ENCODE data around the gene MBLAC1. TPM values are rescaled to one million over a fixed set of nuclear protein-coding genes. Genes with fewer than 3 reads are reported as not detected.

Gene MBLAC1
- total and polyA plus RNA-seq, 9 of the 15 experiments (the other 6 are each of a cell fraction or from before 2014, with no cell fraction given), result 0.03 to 3.1 (median 0.52) TPM

- POLR2A ChIA-PET, result interaction anchor here (0.6 to 4.4 kb wide), 16 partner anchors 9 to 346 kb away, joined by 3 to 20 read pairs (median 4); partner anchors contain the start of genes AP4M1, LAMTOR4, MCM7 and ZCWPW1
- intact Hi-C loops (cut with micrococcal nuclease) (loop anchor here (1.0 to 5.0 kb wide), 4 partner anchors 18 to 71 kb away; partner anchors contain the start of genes AP4M1, CNPY4, MBLAC1 and MCM7), in situ Hi-C loops (cut with MboI) (no loop called here)
- Histone ChIP-seq H3K4me1 (replicated peaks in 1 of 2; ENCODE audit: control insufficient read depth in 2 of 2, insufficient read depth in 2 of 2, low read length in 2 of 2) (peaks cover 18 to 31% of the 10 kb centered on the region in 2 experiments; a peak in 4 of 5 replicates), H3K4me3 (peak overlapping the region; percentile 67), H3K27me3 (ENCODE audit: control insufficient read depth in 2 of 2, insufficient read depth in 2 of 2, low read length in 2 of 2) (no peaks in the 10 kb centered on the region), H3K9me1 (ENCODE audit: control insufficient read depth, insufficient read depth, low read length) (peaks cover 4% of the 10 kb centered on the region), H3K9ac (ENCODE audit: insufficient read depth in 1 of 2, low read depth in 2 of 2, low read length in 2 of 2) (peak overlapping the region in 1 of 2 experiments; percentile 88; a peak in 3 of 4 replicates), H4K20me1 (replicated peaks; ENCODE audit: control insufficient read depth, insufficient read depth, low read length) (no peaks in the 10 kb centered on the region), H3K4me2 (ENCODE audit: insufficient read depth, low read length) (peak overlapping the region; percentile 78), H3K36me3 (ENCODE audit: control insufficient read depth, insufficient read depth, low read length) (peaks cover 21% of the 10 kb centered on the region), H3K9me3 (replicated peaks; ENCODE audit: control insufficient read depth, insufficient read depth, low read depth, low read length) (no peaks in the 10 kb centered on the region), H3K27ac (ENCODE audit: extremely low read depth, low read depth, low read length) (peak overlapping the region; percentile 90), H3K79me2 (ENCODE audit: control insufficient read depth, insufficient read depth, low read length) (peaks cover 35% of the 10 kb centered on the region), H2AFZ (ENCODE audit: low read depth, low read length) (peak overlapping the region; percentile 96)
- CTCF ChIA-PET (ENCODE audit: low intra/inter-chr PET ratio), result interaction anchor here (2.2 kb wide), 1 partner anchor 170 kb away, joined by 8 read pairs; no protein-coding TSS in a partner anchor
- FAIRE-seq (no peak), ATAC-seq (no peak), DNase-seq (ENCODE audit: extremely low read depth in 1 of 4, low spot score in 3 of 4) (no peak)
- no TSS peak for BruUV-seq (replicated peaks)
- 40% methylated on average over 4 of the region's 4 CpGs for WGBS (ENCODE audit: insufficient coverage, low coverage, missing lambda C conversion rate)
- TF ChIP-seq DIDO1 (tag; IDR thresholded peaks at IDR 0.05; ENCODE audit: low read depth), result 0 out of 2 replicates have a peak, but pooled peaks have one; percentile 22
- TF ChIP-seq SAP30 (IDR thresholded peaks at IDR 0.05; ENCODE audit: borderline replicate concordance, insufficient read depth, low read depth, low read length, poor library complexity, severe bottlenecking), result no peak
- TF ChIP-seq WHSC1 (IDR thresholded peaks at IDR 0.05; ENCODE audit: low read length), result no peak
- TF ChIP-seq ZNF316 (IDR thresholded peaks at IDR 0.05), result 0 out of 2 replicates have a peak, but pooled peaks have one; percentile 30
- TF ChIP-seq IRF9 (tag; IDR thresholded peaks at IDR 0.05), result peak; percentile 63; the same call in 1 of the 2 replicates
- TF ChIP-seq CBFA2T2 (conservative IDR thresholded peaks at IDR 0.05), result no peak
- no peak for TF ChIP-seq KDM1A (IDR thresholded peaks at IDR 0.05)
- no peak for TF ChIP-seq FOXK1 (CRISPR knock-in tag; IDR thresholded peaks at IDR 0.05; ENCODE audit: borderline replicate concordance)
- TF ChIP-seq CEBPG (CRISPR knock-in tag; IDR thresholded peaks at IDR 0.05), result no peak
- TF ChIP-seq CEBPG (tag; conservative IDR thresholded peaks at IDR 0.05 in 1 of 2, IDR thresholded peaks at IDR 0.05 in 1 of 2), result no peak
- no peak for TF ChIP-seq SMARCE1 (IDR thresholded peaks at IDR 0.05)
- no peak for TF ChIP-seq ZNF644 (tag; IDR thresholded peaks at IDR 0.05; ENCODE audit: low read depth)
- TF ChIP-seq ZNF655 (CRISPR knock-in tag; IDR thresholded peaks at IDR 0.05), result no peak
- peak in 1 of 2 experiments; percentile 20 for TF ChIP-seq AFF1 (IDR thresholded peaks at IDR 0.05; ENCODE audit: low read depth in 1 of 2, partially characterized antibody in 2 of 2)
- peak; percentile 75; the same call in 1 of the 2 replicates for TF ChIP-seq HLTF (IDR thresholded peaks at IDR 0.05)
- TF ChIP-seq XRCC5 (IDR thresholded peaks at IDR 0.05; ENCODE audit: low read depth, low read length), result no peak
- TF ChIP-seq TAF7 (tag; IDR thresholded peaks at IDR 0.05), result no peak
- 0 out of 2 replicates have a peak, but pooled peaks have one; percentile 27 for TF ChIP-seq PHB2 (IDR thresholded peaks at IDR 0.05; ENCODE audit: low read depth)
Measured at GRCh38 chr7:100082978-100083377, 43.8 kb upstream of the MBLAC1 start.
